Measurements from ENCODE around the gene GADD45B.

Gene GADD45B, protein sequence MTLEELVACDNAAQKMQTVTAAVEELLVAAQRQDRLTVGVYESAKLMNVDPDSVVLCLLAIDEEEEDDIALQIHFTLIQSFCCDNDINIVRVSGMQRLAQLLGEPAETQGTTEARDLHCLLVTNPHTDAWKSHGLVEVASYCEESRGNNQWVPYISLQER

GRCh38 chr19:2475702-2476450, at the start of gene GADD45B:
Gene GADD45B (plus strand): TSS chr19:2476127. CDS start chr19:2476359, 232 bp downstream.
- DNase-seq = peak; percentile 90 to 94

- DNase-seq = no peak
These were observed 49.1 kb upstream of the GADD45B start for GRCh38 chr19:2426611-2427428.

- DNase-seq = peak; percentile 95 to 100
These were observed 48.3 kb upstream of the GADD45B start, which contains the start of gene TIMM13 for GRCh38 chr19:2427429-2428320. Gene TIMM13 (minus strand): TSS chr19:2427586. CDS start chr19:2427533, 53 bp downstream.

DNA sequence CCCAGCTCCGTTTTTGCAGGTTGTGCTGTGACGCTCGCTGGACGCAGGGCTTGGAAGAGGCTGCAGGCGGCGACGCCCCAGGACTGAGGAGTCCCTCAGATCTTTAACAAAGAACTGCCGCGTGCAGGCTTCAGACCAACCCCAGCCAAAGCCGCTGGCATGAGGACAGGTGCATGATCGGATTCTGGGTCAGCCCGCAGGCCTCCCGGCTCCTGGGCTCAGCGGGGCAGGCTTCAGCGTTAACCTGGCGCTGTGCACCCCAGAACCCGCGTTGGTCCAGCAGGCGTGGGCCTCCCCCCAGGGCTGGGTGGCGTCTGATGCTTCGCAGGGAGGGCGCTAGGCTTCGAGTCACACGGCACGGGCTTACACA, 47.6 kb upstream of the GADD45B start:
- DNase-seq = no peak

DNA sequence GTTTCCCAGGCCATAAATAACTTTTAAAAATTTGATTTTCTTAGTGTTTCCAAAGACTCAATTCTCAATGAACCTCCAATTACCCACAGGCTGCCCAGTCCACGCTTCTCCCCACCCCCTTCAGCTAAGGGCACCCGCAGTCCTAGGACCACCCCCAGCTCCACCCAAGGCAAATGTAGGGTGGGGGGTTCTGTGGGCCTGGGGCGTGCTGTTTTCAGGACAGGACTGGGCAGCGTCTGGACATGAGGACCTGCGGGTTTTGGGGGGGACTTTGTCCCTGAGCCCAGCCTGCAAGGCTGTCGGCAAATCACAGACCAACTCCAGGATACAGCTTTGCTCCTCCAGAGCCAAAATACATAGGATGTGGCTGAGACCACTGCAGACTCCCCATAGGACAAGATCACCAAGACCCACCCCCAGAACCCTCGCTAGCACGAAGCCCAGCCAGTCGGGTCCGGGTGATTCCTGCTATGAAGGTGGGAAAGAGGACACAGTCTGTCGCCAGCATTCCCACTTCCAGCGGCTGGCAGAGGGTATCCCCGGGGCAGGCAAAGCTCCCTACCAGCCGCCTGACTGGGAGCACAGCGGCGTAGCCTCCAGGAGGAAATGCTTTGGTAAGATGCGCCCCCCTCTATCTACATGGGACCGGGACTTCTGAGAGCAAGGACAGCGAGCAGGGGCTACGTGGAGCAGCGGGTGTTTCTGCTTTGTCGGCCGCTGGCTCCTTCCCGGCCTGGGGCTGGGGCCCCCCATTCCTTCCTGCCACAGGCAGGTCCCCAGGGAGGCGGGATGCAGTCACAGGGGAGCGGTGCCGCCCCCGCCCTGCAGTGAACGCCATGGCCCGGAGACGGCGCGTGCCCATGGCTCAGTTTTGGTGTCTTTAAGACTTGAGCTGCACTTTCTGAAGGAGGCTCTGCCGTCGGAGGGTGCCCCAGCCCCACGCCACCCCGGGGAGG, 46.9 kb upstream of the GADD45B start:
- DNase-seq = no peak

DNA sequence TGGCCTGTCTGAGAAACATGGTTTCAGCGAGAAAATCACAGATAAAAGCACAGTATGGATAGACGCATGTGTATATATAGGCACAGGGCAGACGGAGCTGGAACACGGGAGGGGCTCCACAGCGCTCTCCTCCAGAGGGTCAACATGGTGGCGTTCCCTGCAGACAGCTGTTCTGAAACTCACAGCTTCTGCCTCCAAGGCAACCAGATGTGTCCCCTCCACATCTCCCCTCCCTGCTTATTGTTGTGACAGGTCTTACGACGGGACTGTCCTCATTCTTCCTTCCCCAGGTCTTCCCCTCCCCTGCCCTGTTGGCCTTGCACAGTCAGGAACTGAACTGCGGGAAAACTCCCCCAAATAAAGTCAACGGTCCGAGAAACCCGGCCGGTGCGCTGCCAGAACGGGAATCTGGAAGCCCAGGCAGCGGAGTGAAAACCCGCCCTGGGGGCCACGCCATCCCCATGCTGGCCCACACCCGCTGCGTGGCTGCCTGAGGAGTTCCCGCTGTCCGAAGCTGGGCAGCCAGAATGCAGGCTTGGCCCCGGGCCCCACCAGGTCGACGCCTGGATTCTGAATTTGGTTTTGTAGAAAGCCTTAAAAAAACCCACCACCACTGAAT, 45.9 kb upstream of the GADD45B start:
- no peak for DNase-seq

DNA sequence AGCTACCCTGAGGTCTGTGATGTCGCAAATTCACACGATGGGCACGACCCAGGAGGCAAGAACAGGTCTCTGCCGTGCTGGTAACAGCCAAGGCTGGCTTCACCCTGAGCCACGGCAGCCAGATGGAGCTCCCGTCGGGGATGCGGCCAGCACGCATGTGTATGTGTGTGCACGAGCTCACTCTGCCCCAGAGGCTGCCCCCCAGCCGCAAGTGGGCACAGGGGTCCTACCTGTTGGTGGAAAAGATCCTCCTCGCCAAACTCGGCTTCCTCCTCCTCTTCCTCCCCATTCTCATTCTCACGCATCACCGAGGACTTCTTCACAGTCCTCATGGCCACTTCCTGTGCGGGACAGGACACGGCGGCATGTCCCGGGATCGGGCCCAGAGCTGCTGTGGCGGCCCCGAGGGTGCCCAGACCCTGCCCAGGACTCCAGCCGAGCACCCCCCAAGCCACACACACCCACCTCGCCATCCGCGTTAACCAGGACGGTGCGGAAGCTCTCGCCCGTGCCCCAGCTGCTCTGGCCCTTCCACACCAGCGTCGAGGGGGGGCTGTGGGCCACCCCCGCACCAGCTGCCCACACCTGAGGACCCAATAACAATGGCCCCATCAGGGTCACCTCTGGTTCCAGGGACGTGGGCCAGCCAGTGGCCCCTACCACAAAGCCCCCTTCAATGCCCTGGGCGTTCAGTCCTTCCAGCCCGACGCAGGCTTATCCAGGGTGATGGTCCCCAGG, 44.4 kb upstream of the GADD45B start:
- no peak for DNase-seq

- no peak for DNase-seq
These were observed 43.6 kb upstream of the GADD45B start for GRCh38 chr19:2432131-2432848.

DNA sequence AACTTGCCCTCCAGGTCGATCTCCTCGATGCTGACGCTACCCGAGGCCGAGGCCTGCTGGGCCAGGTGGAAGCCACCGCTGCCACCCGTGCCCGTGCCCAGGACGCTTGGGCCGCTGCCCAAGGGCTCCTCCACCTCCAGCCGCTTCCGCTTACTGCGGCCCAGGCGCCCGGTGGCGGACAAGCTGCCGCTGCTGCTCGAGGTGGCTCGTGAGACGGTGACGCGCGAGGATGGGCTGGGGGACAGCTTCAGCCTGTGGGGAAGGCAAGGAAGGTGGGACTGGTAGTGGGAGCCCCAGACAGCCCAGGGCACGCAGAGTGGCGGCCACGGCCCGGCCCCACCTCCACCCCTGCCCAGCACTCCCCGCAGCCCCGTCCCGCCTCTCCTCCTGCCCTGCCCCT, 42.1 kb upstream of the GADD45B start:
- no peak for DNase-seq

GRCh38 chr19:2434267-2434666, 41.7 kb upstream of the GADD45B start:
- no peak for DNase-seq

DNA sequence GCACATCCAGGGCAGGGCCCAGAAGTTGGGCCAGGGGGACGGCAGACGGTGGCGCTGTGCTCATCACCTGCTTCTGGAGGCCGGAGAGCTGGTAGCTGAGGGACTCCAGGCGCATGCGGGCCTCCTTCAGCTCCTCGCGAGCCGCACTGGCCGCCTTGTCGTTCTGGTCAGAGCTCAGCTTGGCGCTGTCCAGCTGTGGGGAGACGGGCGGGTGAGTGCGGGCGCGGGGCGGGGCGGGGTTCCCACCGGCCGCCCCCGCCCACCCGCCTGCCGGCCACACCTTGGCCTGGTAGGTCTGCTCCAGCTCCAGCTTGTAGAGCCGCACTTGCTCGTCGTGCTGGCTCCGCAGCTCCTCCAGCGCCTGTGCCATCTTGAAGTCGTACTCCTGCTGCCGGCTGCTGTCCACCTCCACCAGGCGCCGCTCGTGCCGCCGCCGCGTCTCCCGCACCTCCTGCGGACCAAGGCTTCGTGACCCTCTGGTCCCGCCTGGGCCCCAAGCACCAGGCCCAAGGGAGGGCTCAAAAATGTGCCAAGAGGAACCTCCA, 41.1 kb upstream of the GADD45B start:
- no peak for DNase-seq

DNA sequence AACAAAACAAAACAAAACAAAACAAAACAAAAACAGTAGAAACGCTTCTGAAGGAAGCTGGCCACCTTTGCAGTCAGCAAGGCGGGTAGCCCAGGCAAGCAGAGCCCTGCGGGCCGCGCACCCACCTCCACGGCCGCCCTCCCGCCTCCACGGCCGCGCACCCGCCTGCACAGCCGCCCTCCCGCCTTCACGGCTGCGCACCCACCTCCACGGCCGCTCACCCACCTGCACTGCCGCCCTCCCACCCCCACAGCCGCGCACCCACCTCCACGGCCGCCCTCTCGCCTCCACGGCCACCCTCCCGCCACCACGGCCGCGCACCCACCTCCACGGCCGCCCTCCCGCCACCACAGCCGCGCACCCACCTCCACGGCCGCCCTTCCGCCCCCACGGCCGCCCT, 39.5 kb upstream of the GADD45B start:
- DNase-seq = no peak

DNA sequence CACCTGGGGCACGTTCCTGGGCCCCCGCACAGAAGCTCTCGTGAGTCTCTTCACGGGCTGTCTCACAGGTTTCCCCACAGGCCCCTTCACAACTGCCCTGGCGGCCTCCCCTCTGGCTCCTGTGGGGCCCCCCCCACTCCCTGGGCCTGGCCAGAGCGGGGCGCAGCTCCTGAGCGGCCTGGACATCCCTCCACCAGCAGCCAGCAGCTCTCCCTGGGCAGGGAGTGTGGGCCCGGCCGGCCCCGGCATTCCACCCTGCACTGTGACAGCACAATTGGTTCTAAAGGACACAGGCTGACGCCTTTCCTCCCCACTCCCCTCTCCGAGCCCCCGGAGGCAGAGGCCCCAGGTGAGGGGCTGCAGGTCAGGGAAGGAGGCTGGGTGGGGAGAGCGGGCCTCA, 39.0 kb upstream of the GADD45B start:
- DNase-seq = no peak

GRCh38 chr19:2438178-2438577, 37.7 kb upstream of the GADD45B start:
- DNase-seq = no peak

- no peak for DNase-seq
These were observed 35.4 kb upstream of the GADD45B start for GRCh38 chr19:2440515-2440914.

- no peak for DNase-seq
These were observed 34.7 kb upstream of the GADD45B start for GRCh38 chr19:2441096-2441752.

- DNase-seq = no peak
These were observed 32.7 kb upstream of the GADD45B start for GRCh38 chr19:2443116-2443784.

- no peak for DNase-seq
These were observed 32.1 kb upstream of the GADD45B start for GRCh38 chr19:2443785-2444182.

All from bone marrow (tissue), 2 donors.